Osteocyte (in vitro differentiated cells): ENCODE measurements around the gene SPG21. TPM values are rescaled to one million over a fixed set of nuclear protein-coding genes. Genes with fewer than 3 reads are reported as not detected.
A peak's percentile ranks its signal among the peaks of the same experiment; 100 is the strongest.

Experiments used
- DNase-seq: peaks from one replicate; pipeline ENCODE4 v3.0.0; 2021; ENCODE audit warnings: mixed read lengths; ENCODE audit not compliant: unreplicated experiment; ENCODE audit errors: extremely low spot score
- H3K27ac Mint-ChIP-seq: one replicate; pipeline ENCODE4 v1.8.0; 2021; ENCODE audit warnings: mild to moderate bottlenecking, mixed read lengths; ENCODE audit not compliant: unreplicated experiment
- H3K27me3 Mint-ChIP-seq: one replicate; pipeline ENCODE4 v1.8.0; 2021; ENCODE audit warnings: mixed read lengths; ENCODE audit not compliant: unreplicated experiment
- H3K36me3 Mint-ChIP-seq: one replicate; pipeline ENCODE4 v1.8.0; 2021; ENCODE audit warnings: mixed read lengths; ENCODE audit not compliant: unreplicated experiment
- H3K4me1 Mint-ChIP-seq: one replicate; pipeline ENCODE4 v1.8.0; 2021; ENCODE audit warnings: mixed read lengths; ENCODE audit not compliant: unreplicated experiment
- H3K4me3 Mint-ChIP-seq: one replicate; pipeline ENCODE4 v1.8.0; 2021; ENCODE audit warnings: mild to moderate bottlenecking, moderate library complexity, mixed read lengths; ENCODE audit not compliant: unreplicated experiment
- H3K9me3 Mint-ChIP-seq: one replicate; pipeline ENCODE4 v1.8.0; 2021; ENCODE audit warnings: mixed read lengths; ENCODE audit not compliant: unreplicated experiment
- total RNA-seq: library from RNA; stranded (reverse); gene quantifications from 2 replicates; pipeline ENCODE4 v1.2.1, GENCODE V29; 2021
- TF ChIP-seq, protein P1 (sequence below): fragments of 200-600 bp; sonication (generic); IDR thresholded peaks from 2 replicates; pipeline ENCODE4 v1.5.0; 2021; ENCODE audit warnings: antibody characterized with exemption, mild to moderate bottlenecking, moderate library complexity

The SPG21 gene
- total RNA-seq, 1 donor from 2014 or later: 116 TPM

- H3K4me3 Mint-ChIP-seq: no peak overlapping the region
- no peaks in the 10 kb centered on the region for H3K36me3 Mint-ChIP-seq
- TF ChIP-seq, protein P1, sequence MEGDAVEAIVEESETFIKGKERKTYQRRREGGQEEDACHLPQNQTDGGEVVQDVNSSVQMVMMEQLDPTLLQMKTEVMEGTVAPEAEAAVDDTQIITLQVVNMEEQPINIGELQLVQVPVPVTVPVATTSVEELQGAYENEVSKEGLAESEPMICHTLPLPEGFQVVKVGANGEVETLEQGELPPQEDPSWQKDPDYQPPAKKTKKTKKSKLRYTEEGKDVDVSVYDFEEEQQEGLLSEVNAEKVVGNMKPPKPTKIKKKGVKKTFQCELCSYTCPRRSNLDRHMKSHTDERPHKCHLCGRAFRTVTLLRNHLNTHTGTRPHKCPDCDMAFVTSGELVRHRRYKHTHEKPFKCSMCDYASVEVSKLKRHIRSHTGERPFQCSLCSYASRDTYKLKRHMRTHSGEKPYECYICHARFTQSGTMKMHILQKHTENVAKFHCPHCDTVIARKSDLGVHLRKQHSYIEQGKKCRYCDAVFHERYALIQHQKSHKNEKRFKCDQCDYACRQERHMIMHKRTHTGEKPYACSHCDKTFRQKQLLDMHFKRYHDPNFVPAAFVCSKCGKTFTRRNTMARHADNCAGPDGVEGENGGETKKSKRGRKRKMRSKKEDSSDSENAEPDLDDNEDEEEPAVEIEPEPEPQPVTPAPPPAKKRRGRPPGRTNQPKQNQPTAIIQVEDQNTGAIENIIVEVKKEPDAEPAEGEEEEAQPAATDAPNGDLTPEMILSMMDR: no peak
- no peak for DNase-seq
- no peak overlapping the region for H3K27ac Mint-ChIP-seq
- H3K27me3 Mint-ChIP-seq: no peaks in the 10 kb centered on the region
- no peaks in the 10 kb centered on the region for H3K9me3 Mint-ChIP-seq
- peaks cover 17% of the 10 kb centered on the region for H3K4me1 Mint-ChIP-seq
Measured at GRCh38 chr15:64925335-64926330, 64.1 kb downstream of the SPG21 start.

DNA sequence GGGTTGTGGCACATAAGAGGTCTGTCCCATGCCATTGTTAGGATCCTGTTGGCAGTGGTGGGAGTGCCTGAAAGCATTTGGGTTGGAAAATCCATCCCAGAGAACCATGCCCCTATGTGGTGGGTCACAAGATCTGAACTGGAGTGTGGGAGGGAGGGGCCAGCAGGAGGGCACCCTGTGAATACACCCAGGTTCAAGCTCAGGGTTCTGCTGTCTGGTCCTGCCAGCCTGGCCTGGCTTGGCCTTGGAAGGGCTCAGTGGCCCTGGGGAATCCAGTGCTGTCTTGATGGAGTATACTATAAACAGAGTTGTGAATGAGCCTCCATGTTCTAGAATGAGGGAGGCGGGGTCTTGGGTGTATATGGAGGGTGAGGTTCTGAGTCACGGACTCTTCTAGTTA is 66.2 kb downstream of the SPG21 start:
- Mint-ChIP-seq H3K36me3 (no peaks in the 10 kb centered on the region), H3K4me1 (peaks cover 12% of the 10 kb centered on the region), H3K27ac (no peak overlapping the region), H3K4me3 (no peak overlapping the region), H3K27me3 (no peaks in the 10 kb centered on the region), H3K9me3 (no peaks in the 10 kb centered on the region)
- TF ChIP-seq, protein P1: no peak
- no peak for DNase-seq

DNA sequence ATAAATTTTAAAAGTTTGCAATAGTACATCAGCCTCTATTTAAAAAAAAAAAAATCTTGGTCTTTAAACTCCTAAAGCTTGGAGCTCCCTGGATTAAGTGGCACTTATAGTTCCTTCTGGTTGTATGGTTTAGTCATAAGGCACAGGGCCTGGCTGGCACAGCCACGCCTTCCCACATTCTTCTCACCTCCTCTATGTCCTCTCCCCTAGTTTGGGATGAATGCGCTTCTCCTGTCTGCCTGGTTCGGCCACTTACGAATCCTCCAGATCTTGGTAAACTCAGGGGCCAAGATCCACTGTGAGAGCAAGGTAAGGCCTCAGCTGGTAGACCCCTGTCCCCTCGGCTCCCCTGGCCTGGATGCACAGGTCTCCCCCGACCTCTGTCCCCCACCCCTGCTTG is 68.0 kb downstream of the SPG21 start:
- TF ChIP-seq, protein P1: no peak
- H3K27ac Mint-ChIP-seq: peak overlapping the region; percentile 44
- H3K9me3 Mint-ChIP-seq: no peaks in the 10 kb centered on the region
- H3K4me3 Mint-ChIP-seq: no peak overlapping the region
- H3K36me3 Mint-ChIP-seq: no peaks in the 10 kb centered on the region
- H3K27me3 Mint-ChIP-seq: no peaks in the 10 kb centered on the region
- no peak for DNase-seq
- H3K4me1 Mint-ChIP-seq: peaks cover 12% of the 10 kb centered on the region

- TF ChIP-seq, protein P1: no peak
- no peak overlapping the region for H3K27ac Mint-ChIP-seq
- DNase-seq: no peak
- no peak overlapping the region for H3K4me3 Mint-ChIP-seq
- H3K36me3 Mint-ChIP-seq: no peaks in the 10 kb centered on the region
- no peaks in the 10 kb centered on the region for H3K9me3 Mint-ChIP-seq
- no peaks in the 10 kb centered on the region for H3K27me3 Mint-ChIP-seq
- H3K4me1 Mint-ChIP-seq: peaks cover 12% of the 10 kb centered on the region
Measured at GRCh38 chr15:64919721-64920120, 70.0 kb downstream of the SPG21 start.

- TF ChIP-seq, protein P1: no peak
- no peaks in the 10 kb centered on the region for H3K27me3 Mint-ChIP-seq
- H3K36me3 Mint-ChIP-seq: no peaks in the 10 kb centered on the region
- DNase-seq: no peak
- peaks cover 12% of the 10 kb centered on the region for H3K4me1 Mint-ChIP-seq
- no peak overlapping the region for H3K27ac Mint-ChIP-seq
- H3K9me3 Mint-ChIP-seq: no peaks in the 10 kb centered on the region
- no peak overlapping the region for H3K4me3 Mint-ChIP-seq
Measured at GRCh38 chr15:64917211-64917610, 72.5 kb downstream of the SPG21 start.
